GM18909 (cell line): ENCODE data around the gene CHRNA1.
"Not testable (repeated sequence)": the region's sequence is repeated elsewhere in the genome, so short reads cannot be mapped to it uniquely, and the experiment has no call there.

Source experiments
- ATAC-seq: cut with Tn5 transposase; IDR thresholded peaks from one replicate; pipeline ENCODE4 v1.9.1; 2021; ENCODE audit warnings: mild to moderate bottlenecking; ENCODE audit not compliant: unreplicated experiment, poor library complexity

The CHRNA1 gene

DNA sequence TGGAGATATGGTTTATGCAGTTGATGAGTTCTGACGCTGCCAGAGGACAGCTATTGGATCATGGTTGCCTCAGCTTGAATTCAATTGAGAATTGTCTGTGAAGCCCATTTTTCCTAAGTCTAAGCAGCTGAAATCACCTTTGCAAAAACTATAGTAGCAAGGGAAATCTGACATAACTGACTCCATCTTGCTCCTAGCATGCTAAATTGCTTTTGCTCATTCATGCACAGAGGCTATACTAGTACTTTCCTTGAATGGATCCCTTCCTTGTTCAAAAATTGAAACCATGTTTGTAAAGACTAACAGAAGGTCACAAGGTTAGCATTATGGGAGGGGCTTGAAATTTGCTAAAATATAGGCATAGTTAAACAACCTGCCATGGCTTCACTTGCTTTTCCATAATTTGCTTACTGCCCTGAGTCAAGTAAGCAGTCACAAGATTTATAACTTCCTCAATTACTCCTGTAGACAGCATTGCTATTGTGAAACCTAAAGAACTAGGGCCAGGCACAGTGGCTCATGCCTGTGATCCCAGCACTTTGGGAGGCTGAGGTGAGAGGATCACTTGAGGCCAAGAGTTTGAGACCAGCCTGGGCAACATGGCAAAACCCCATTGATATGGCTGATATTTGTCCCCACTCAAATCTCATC lies 41.2 kb downstream of the CHRNA1 start:
- no peak for ATAC-seq

DNA sequence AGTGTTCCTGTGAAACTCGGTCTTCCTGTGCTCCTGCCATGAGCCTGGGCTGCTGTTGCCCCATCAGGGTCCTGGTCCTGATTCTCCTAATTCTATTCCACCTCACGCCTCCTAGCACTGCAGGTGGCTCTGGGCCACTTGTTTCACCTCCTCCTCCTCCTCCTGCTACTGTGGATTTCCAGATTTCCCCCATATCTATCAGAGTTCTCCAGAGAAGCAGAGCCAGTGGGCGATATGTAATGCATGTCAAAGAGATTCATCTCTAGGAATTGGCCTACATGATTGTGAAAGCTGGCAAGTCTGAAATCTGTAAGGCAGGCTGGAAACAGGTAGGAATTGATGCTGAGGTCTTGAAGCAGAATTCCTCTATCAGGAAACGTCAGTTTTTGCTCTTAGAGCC lies 45.3 kb downstream of the CHRNA1 start:
- no peak for ATAC-seq

DNA sequence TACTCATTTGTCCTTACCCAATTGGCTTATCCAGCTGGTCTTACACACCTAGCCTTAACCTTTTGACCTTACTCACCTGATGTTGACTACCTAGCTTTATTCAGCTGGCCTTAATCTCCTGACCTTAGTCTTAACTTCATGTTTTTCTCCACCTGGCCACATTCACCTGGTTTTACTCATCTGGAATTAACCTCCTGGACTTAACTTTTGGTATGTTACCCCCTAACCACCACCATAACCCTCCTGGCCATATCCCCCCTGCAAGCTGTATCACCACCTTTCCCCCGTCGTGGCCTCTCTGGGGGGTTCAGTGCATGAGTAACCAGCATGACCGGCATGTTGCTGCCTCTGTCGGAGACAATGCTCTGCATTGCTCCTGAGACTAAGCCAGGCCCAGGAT lies 45.7 kb downstream of the CHRNA1 start:
- no peak for ATAC-seq

DNA sequence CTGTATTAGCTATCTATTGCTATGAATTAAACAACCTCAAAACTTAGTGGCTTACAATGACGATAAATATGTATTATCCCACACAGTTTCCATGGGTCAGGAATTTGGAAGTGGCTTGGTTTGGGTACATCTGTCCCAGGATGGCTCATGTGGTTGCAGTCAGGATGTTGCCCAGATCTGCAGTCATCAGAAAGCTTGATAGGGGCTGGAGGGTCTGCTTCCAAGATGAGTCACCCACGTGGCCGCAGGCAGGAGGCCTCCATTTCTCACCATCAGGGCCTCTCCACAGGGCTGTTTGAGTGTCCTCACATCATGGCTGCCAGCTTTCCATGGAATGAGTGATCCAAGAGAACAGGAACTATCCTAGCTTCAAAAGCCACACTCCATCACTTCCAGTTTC lies 46.4 kb downstream of the CHRNA1 start:
- ATAC-seq = no peak

DNA sequence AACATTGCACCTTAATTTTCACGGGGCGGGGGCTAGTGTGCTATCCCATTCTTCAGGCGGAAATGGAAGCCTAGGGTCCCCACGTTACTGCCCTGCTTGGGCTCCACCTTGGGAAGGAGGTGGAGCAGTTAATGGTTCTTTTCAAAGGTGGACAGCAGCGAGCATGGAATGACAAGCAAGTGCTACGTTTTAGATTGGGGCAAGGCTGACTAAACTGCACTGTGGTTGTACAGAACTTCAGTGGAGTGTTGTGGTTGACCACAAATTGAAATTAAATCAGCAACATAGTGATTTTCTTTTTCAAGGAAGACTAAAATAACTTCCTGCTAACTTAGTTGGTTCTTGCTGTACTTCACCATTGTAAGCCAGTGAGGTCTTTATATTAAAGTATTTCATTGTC lies 47.0 kb downstream of the CHRNA1 start:
- no peak for ATAC-seq

DNA sequence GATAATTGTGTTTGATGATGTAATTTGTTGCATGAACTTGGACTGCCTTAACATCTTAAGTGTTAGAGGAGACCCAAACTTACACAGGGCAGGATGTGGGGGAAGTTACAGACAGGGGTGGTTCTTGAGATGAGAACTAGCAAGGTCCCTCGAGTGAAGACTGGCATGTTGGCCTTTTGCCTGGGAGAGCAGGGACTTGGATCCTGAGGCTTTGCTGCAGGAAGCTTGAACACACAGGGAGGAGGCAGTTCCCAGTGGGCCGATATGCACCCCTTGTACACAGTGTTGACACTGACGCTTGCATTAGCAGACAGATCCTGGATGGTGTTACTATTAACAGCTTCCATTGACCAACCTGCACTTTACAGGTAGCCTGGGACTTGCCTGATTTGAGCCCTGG lies 47.5 kb downstream of the CHRNA1 start:
- ATAC-seq = no peak

DNA sequence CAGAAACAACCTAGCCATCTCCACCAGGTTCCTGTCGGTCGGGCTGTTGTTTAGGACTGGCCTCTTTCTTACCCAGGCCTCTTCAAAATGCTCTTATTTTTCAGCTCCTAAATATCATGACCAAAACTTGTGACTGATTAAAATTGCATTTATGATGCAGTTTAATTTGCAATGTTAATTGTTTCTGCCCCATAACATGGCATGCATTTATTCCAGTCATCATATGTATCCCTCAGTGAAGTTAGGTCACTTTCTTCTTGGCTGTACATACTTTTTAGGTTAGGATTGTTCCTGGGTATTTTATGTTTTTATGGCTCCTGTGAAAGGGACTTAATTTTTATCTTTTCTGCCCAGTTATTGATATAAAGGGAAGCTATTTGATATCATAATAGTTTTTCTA lies 50.6 kb downstream of the CHRNA1 start:
- no peak for ATAC-seq

DNA sequence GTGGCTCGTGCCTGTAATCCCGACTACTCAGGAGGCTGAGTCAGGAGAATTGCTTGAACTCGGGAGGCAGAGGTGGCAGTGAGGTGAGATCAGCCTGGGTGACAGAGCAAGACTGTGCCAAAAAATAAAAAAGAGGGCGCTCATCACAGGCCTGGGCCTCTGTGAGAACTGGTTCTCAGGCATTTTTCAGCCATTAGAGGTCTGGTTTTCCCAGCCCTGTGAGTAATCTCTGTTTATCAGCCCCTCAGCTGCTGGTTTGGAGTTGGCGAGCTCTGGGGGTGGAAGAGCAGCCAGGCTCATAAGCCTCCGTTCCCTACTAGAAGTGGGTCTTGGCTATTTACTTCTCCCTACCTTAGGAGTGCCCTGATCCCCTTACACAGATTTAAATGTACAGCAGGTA lies 53.1 kb downstream of the CHRNA1 start:
- ATAC-seq = no peak

DNA sequence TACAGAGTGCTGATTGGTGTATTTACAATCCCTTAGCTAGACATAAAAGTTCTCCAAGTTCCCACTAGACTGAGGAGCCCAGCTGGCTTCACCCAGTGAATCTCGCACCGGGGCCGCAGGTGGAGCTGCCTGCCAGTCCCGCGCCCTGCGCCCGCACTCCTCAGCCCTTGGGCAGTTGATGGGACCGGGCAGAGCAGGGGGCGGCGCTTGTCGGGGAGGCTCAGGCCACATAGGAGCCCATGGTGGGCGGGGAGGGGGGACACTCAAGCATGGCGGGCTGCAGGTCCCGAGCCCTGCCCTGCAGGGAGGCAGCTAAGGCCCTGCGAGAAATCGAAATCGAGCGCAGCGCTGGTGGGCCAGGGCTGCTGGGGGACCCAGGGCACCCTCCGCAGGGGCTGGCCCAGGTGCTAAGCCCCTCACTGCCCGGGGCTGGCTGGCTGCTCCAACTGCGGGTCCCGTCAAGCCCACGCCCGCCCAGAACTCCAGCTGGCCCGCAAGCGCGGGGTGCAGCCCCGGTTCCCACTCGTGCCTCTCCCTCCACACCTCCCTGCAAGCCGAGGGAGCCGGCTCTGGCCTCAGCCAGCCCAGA lies 54.8 kb downstream of the CHRNA1 start:
- not testable (repeated sequence) for ATAC-seq

DNA sequence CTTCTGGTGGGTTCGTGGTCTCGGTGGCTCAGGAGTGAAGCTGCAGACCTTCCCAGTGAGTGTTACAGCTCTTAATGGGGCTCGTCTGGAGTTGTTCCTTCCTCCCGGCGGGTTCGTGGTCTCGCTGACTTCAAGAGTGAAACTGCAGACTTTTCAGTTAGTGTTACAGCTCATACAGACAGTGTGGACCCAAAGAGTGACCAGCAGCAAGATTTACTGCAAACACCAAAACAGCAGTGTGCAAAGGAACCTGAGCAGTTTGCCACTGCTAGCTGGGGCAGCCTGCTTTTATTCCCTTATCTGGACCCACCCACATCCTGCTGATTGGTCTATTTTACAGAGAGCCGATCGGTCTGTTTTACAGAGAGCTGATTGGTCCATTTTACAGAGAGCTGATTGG lies 55.6 kb downstream of the CHRNA1 start:
- no peak for ATAC-seq

DNA sequence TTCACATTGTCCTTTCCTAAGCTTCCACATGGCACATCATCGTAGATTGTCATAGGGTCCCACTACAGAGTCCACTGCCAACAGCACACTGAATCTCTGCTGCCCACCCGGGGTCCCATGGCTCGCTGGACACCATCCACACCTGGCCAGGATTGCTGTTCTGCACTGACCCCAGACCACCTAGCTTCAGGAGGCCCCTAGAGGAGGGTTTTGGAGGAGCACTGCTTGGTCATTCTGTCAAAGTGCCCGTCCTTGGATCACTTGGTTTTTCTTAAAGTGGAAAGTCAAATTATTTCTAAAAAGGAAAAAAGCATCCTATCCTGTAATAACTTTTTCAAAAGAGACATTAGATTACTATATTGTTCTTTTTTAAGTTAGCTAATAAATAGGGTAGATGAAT lies 59.0 kb downstream of the CHRNA1 start:
- ATAC-seq = no peak

DNA sequence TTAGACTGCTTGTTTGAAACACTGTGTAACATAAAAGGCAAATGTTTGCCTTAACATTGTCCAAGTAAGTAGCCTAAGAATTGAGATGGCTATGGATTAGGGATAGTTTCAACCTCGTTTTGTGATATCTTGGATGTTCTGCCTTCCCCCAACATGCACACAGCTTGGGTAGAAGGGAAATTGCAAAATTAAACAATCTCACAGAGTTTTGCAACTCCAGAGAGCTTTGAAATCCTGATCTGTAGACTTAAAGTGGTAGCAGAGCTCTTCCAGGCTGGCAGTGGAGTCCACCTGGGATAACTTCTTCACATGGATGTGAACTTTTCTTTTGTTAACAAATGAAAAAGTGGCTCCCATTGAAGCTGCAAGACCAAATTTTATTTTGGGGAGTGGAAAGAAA lies 59.6 kb downstream of the CHRNA1 start:
- ATAC-seq = no peak

DNA sequence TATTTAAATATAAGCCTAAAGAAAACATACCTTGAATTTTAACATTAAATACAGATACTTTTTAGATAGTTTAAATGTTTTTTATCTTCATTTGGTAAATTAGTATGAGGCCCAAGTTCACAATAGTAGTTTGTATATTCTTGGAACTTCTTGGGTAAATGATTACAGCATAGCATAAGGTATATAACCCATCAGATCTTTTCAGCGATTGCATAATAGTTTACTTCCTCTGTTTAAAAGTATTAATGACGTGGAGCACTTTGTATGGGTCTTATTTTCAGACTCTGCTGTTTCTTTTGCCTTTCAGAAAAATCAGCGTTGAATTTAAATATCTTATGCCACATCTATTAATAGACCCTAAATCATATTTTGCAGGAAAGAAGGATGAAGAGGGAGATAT lies 60.2 kb downstream of the CHRNA1 start:
- no peak for ATAC-seq

DNA sequence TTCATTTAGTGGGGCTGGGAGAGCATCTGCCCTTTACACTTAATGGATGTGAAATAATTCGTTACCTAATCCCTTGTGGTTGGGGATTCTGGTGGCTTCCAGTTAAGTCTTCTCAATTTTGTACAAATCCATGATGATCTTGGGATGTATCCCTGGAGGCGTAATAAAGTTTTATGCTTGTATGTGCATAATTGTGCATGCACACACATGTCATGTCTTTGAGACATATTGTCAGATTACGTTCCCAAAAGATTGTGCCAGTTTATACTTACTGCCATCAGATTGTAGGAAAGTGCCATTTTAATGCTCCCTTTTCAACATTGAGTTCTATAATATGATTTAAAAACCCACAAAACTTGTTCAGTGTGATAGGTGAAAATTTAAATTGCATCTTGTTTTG lies 60.8 kb downstream of the CHRNA1 start:
- ATAC-seq = no peak

DNA sequence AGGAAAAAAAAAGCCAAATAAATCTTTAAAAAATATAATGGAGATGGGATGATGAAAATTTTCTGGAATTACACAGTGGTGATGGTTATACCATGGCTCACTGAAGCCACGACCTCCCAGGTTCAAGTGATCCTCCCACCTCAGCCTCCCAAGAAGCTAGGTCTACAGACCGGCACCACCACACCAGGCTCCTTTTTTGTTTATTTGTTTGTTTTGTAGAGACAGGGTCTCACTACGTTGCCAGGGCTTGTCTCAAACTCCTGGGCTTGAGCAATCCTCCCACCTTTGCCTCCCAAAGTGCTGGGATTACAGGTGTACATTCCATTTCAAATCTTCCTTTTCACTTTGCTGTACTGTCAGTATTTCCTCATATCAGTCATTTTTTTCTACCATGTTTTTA lies 61.7 kb downstream of the CHRNA1 start:
- ATAC-seq = no peak

DNA sequence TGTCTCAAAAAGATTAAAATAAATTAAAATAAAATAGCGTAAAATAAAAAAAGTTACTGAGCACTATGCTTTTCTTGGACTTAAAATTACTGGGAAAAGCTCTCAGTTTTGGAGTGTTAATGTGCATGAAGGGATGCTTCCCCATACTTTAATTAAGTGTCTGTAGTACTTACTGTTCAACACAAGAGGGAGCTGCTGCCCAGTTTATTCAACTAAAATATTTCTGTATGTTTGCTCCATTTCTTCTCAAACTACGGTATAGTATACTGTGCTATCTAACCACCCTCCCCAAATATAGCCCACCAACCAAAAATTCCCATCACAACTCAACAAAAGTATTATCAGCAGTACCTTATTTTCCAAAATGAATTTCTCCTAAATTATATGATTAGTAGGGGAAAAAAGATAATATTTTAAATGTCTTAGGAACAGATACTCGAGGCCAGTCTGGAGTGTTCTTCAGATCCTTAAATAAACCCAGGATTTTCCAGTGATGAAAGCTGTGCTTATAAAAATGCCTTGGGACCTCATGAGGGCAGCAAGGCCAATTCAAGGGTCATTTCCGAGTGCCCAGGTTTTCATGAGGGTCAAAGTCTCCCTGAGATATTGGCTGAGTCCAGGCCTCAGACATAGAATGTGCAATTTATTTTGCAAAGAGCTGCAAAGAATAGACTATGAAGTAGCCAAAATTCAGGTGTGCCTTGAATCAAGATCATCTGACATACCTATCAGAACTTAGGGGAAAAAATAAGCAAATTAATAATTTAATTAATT lies 64.1 kb downstream of the CHRNA1 start:
- no peak for ATAC-seq
